ENCODE data around the gene CUL3. TPM values are rescaled to one million over a fixed set of nuclear protein-coding genes. Genes with fewer than 3 reads are reported as not detected.

The CUL3 gene
- total RNA-seq, 1 experiment from 2014 or later = 104 TPM

DNA sequence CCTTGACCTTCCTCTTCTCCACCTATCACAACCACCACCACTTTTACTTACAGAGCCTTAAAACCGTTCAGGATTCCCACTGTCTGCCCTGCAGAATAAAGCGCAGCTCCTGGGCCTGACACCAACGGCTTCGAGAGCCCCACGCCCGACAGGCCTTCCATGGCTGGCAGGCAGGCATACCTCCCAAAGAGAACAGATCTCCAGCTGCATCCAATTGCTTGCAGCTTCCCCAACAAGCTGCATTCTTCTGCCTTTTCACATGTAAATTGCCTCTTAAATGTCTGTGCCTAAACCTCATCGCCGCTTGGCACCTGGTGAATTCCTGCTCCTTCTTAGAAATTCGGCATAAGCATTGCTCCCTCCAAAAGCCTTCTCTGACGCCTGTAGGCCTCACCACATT is 151.7 kb downstream of the CUL3 start:
- DNase-seq (ENCODE audit: low read depth, low spot score) (no peak), ATAC-seq (no peak)
- H3K27me3 ChIP-seq (ENCODE audit: control insufficient read depth, insufficient read depth, low read length) = no peaks in the 10 kb centered on the region
- no peak for TF ChIP-seq SIN3A (IDR thresholded peaks at IDR 0.05; ENCODE audit: borderline replicate concordance, insufficient read depth, low read depth, low read length)
- TF ChIP-seq, protein P1, sequence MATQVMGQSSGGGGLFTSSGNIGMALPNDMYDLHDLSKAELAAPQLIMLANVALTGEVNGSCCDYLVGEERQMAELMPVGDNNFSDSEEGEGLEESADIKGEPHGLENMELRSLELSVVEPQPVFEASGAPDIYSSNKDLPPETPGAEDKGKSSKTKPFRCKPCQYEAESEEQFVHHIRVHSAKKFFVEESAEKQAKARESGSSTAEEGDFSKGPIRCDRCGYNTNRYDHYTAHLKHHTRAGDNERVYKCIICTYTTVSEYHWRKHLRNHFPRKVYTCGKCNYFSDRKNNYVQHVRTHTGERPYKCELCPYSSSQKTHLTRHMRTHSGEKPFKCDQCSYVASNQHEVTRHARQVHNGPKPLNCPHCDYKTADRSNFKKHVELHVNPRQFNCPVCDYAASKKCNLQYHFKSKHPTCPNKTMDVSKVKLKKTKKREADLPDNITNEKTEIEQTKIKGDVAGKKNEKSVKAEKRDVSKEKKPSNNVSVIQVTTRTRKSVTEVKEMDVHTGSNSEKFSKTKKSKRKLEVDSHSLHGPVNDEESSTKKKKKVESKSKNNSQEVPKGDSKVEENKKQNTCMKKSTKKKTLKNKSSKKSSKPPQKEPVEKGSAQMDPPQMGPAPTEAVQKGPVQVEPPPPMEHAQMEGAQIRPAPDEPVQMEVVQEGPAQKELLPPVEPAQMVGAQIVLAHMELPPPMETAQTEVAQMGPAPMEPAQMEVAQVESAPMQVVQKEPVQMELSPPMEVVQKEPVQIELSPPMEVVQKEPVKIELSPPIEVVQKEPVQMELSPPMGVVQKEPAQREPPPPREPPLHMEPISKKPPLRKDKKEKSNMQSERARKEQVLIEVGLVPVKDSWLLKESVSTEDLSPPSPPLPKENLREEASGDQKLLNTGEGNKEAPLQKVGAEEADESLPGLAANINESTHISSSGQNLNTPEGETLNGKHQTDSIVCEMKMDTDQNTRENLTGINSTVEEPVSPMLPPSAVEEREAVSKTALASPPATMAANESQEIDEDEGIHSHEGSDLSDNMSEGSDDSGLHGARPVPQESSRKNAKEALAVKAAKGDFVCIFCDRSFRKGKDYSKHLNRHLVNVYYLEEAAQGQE (IDR thresholded peaks at IDR 0.05; ENCODE audit: insufficient read depth in 1 of 2, low read depth in 2 of 2, low read length in 1 of 2) = no peak
- TF ChIP-seq, protein P2, sequence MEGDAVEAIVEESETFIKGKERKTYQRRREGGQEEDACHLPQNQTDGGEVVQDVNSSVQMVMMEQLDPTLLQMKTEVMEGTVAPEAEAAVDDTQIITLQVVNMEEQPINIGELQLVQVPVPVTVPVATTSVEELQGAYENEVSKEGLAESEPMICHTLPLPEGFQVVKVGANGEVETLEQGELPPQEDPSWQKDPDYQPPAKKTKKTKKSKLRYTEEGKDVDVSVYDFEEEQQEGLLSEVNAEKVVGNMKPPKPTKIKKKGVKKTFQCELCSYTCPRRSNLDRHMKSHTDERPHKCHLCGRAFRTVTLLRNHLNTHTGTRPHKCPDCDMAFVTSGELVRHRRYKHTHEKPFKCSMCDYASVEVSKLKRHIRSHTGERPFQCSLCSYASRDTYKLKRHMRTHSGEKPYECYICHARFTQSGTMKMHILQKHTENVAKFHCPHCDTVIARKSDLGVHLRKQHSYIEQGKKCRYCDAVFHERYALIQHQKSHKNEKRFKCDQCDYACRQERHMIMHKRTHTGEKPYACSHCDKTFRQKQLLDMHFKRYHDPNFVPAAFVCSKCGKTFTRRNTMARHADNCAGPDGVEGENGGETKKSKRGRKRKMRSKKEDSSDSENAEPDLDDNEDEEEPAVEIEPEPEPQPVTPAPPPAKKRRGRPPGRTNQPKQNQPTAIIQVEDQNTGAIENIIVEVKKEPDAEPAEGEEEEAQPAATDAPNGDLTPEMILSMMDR (IDR thresholded peaks at IDR 0.05) = no peak
- no peak for TF ChIP-seq POLR2AphosphoS5 (IDR thresholded peaks at IDR 0.05; ENCODE audit: low read depth, low read length)
- TF ChIP-seq TCF7L2 (IDR thresholded peaks at IDR 0.05; ENCODE audit: low read depth, low read length) = no peak
- POLR2A ChIA-PET = no interaction called here
- no peak overlapping the region for H3K4me3 ChIP-seq (ENCODE audit: low read depth in 2 of 2, low read length in 2 of 2)
- in situ Hi-C loops (cut with HindIII; ENCODE audit: low pct_unique_long_range_greater_than_20kb, low sequenced_read_pairs) (no loop called here), intact Hi-C loops (cut with micrococcal nuclease; ENCODE audit: unreplicated experiment) (no loop called here)
- no peaks in the 10 kb centered on the region for H3K4me1 ChIP-seq (ENCODE audit: control insufficient read depth, insufficient read depth, low read length)
- CTCF ChIA-PET = no interaction called here
- no peaks in the 10 kb centered on the region for H3K36me3 ChIP-seq (ENCODE audit: control insufficient read depth, insufficient read depth, low read length)
- no TSS peak for BruUV-seq (replicated peaks)
- no peaks in the 10 kb centered on the region for H3K9me3 ChIP-seq (ENCODE audit: control insufficient read depth, insufficient read depth, low read depth, low read length)
- no peak overlapping the region for H3K27ac ChIP-seq (ENCODE audit: low read length)

- H3K4me3 ChIP-seq (ENCODE audit: low read depth in 2 of 2, low read length in 2 of 2) = no peak overlapping the region
- TF ChIP-seq, protein P2 (IDR thresholded peaks at IDR 0.05) = no peak
- POLR2A ChIA-PET = no interaction called here
- no peaks in the 10 kb centered on the region for H3K27me3 ChIP-seq (ENCODE audit: control insufficient read depth, insufficient read depth, low read length)
- DNase-seq (ENCODE audit: low read depth, low spot score) (no peak), ATAC-seq (no peak)
- intact Hi-C loops (cut with micrococcal nuclease; ENCODE audit: unreplicated experiment) = no loop called here
- H3K27ac ChIP-seq (ENCODE audit: low read length) = no peak overlapping the region
- CTCF ChIA-PET = no interaction called here
- in situ Hi-C loops (cut with HindIII; ENCODE audit: low pct_unique_long_range_greater_than_20kb, low sequenced_read_pairs) = no loop called here
- BruUV-seq (replicated peaks) = no TSS peak
- no peaks in the 10 kb centered on the region for H3K4me1 ChIP-seq (ENCODE audit: control insufficient read depth, insufficient read depth, low read length)
- no peaks in the 10 kb centered on the region for H3K9me3 ChIP-seq (ENCODE audit: control insufficient read depth, insufficient read depth, low read depth, low read length)
- H3K36me3 ChIP-seq (ENCODE audit: control insufficient read depth, insufficient read depth, low read length) = no peaks in the 10 kb centered on the region
Measured at GRCh38 chr2:224432003-224432579, 153.1 kb downstream of the CUL3 start.
